H1 (cell line): Measurements from ENCODE around the gene CACNA2D1. TPM values are rescaled to one million over a fixed set of nuclear protein-coding genes. Genes with fewer than 3 reads are reported as not detected.

Source experiments
- HDAC6 ChIP-seq: IDR thresholded peaks from one replicate; pipeline ENCODE4 v1.7.1; 2012; ENCODE audit warnings: low read depth, mild to moderate bottlenecking, inconsistent platforms, low read length, moderate library complexity
- KDM5A ChIP-seq: fragments of 200-600 bp; IDR thresholded peaks from 2 replicates; pipeline ENCODE4 v1.7.1; 2012; ENCODE audit warnings: mild to moderate bottlenecking, low read length, inconsistent platforms, mixed read lengths
- NRF1 ChIP-seq: IDR thresholded peaks from 2 replicates; pipeline ENCODE4 v1.6.1; 2011; ENCODE audit warnings: mild to moderate bottlenecking, low read depth, low read length, improper control_type of control experiment
- TAF7 ChIP-seq: optimal IDR thresholded peaks from 2 replicates; pipeline ENCODE3; 2011; ENCODE audit warnings: low read depth, mild to moderate bottlenecking, inconsistent platforms, low read length, moderate library complexity, borderline replicate concordance
- polyA plus RNA-seq, 7 experiments: library from polyadenylated mRNA; depleted of rRNA in 3 of 7; stranded (reverse) in 5 of 7; unstranded in 2 of 7; fragments of >200 nt in 5 of 7; fragments of 200-250 nt in 2 of 7; gene quantifications; 1 replicate in 5 of 7; 2 replicates in 1 of 7; 4 replicates in 1 of 7; pipeline versions ENCODE4 v1.2.1 to v1.2.3, GENCODE V29; 2011 to 2013; ENCODE audit warnings: missing spikeins in 2 of 7, mixed read lengths in 2 of 7
- total RNA-seq: library from RNA; stranded (reverse); fragmentation: NEBNext Ultra II Directional; extraction: Animal tissue kit (Norgen Biotek cat#: 25700); gene quantifications from 2 replicates; pipeline ENCODE4 v1.2.1, GENCODE V29; 2021

Gene CACNA2D1
- total and polyA plus RNA-seq, 2 of the 8 experiments (the other 6 are each of a cell fraction or from before 2014, with no cell fraction given): 4.3 to 27.3 TPM

GRCh38 chr7:82294865-82295264 is 148.7 kb downstream of the CACNA2D1 start (continued):
- no peak for TF ChIP-seq NRF1
- TF ChIP-seq KDM5A: no peak
- TF ChIP-seq TAF7: no peak
- TF ChIP-seq HDAC6: no peak
